ENCODE data around the gene TEX26.

TEX26 gene

DNA sequence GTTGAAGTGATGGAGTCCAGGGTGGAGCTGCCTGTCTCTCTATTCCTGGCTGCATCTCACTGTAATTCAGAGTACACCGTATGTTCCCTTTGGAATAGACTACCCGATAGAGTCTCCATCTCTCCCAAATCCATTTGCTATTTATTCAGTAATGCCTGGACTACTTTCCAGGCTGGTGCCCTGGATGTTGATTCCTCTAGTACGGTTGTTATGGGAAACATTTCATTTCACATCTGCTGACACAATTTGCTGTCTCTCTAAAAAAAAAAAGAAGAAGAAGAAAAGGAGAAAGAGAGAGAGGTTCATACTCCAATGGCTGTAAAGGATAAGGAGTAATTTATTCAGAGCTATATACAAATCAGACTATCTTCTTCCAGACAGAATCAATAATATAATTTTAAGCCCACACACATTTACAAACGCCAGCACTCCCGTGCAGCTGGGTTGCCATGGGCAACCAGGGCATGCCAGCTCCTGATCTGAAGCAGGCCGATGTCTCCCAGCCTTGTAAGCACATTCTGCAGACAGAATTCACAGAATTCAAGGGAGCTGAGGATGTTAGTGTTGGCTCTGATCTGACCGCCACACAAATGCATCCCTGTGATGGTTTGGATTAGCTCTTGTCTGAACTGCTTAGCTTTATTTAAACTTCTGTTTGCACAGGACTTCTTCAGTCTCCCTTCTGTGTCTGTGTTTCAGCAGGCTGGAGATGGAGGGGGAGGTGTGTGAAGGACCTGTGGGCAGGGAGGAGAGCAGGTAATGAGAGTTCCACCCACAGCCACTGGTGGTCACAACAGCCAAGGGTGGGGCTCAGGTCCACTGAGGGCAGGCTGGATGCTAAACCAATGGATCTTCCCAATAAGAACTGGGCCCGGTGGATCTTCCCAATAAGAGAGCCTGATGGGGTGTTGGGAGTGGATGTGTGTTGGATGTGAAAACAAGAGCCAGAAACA lies 66.0 kb downstream of the TEX26 start:
- Histone ChIP-seq H3K36me3 (ENCODE audit: low read depth) (no peaks in the 10 kb centered on the region), H3K27me3 (ENCODE audit: insufficient read depth, poor library complexity, severe bottlenecking) (no peaks in the 10 kb centered on the region), H3K27ac (ENCODE audit: poor library complexity, severe bottlenecking) (no peak overlapping the region), H3K4me3 (ENCODE audit: severe bottlenecking) (no peak overlapping the region), H3K9me3 (ENCODE audit: severe bottlenecking) (no peaks in the 10 kb centered on the region), H3K4me1 (ENCODE audit: insufficient read depth, poor library complexity, severe bottlenecking) (no peaks in the 10 kb centered on the region)
- no peak for DNase-seq (ENCODE audit: low spot score)
- ATAC-seq (ENCODE audit: low read depth) = no peak
- TF ChIP-seq, protein P1, sequence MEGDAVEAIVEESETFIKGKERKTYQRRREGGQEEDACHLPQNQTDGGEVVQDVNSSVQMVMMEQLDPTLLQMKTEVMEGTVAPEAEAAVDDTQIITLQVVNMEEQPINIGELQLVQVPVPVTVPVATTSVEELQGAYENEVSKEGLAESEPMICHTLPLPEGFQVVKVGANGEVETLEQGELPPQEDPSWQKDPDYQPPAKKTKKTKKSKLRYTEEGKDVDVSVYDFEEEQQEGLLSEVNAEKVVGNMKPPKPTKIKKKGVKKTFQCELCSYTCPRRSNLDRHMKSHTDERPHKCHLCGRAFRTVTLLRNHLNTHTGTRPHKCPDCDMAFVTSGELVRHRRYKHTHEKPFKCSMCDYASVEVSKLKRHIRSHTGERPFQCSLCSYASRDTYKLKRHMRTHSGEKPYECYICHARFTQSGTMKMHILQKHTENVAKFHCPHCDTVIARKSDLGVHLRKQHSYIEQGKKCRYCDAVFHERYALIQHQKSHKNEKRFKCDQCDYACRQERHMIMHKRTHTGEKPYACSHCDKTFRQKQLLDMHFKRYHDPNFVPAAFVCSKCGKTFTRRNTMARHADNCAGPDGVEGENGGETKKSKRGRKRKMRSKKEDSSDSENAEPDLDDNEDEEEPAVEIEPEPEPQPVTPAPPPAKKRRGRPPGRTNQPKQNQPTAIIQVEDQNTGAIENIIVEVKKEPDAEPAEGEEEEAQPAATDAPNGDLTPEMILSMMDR (IDR thresholded peaks at IDR 0.05; ENCODE audit: poor library complexity, severe bottlenecking) = no peak

DNA sequence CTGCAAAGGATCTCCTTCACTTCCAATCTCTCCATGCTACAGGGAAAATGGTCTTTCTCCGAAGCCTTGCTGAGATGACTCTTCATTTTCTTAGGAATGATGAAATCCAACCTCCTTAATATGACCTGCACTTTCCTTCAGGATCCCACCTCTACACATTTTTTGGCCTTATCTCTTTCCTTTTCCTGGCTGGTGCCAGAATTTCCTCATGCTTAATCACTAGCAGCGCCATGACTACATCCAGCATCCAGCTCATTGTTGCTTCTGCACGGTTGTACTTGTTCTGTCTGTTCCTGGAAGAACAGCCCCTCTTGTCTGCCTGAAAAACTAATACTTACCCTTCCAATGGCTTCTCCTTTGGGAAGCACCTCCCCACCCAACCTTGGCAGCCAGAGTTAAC lies 68.4 kb downstream of the TEX26 start:
- Histone ChIP-seq H3K36me3 (ENCODE audit: low read depth) (no peaks in the 10 kb centered on the region), H3K27me3 (ENCODE audit: insufficient read depth, poor library complexity, severe bottlenecking) (no peaks in the 10 kb centered on the region), H3K4me3 (ENCODE audit: severe bottlenecking) (no peak overlapping the region), H3K4me1 (ENCODE audit: insufficient read depth, poor library complexity, severe bottlenecking) (no peaks in the 10 kb centered on the region), H3K27ac (ENCODE audit: poor library complexity, severe bottlenecking) (no peak overlapping the region), H3K9me3 (ENCODE audit: severe bottlenecking) (no peaks in the 10 kb centered on the region)
- TF ChIP-seq, protein P1 (IDR thresholded peaks at IDR 0.05; ENCODE audit: poor library complexity, severe bottlenecking) = no peak
- ATAC-seq (ENCODE audit: low read depth) (no peak), DNase-seq (ENCODE audit: low spot score) (no peak)

DNA sequence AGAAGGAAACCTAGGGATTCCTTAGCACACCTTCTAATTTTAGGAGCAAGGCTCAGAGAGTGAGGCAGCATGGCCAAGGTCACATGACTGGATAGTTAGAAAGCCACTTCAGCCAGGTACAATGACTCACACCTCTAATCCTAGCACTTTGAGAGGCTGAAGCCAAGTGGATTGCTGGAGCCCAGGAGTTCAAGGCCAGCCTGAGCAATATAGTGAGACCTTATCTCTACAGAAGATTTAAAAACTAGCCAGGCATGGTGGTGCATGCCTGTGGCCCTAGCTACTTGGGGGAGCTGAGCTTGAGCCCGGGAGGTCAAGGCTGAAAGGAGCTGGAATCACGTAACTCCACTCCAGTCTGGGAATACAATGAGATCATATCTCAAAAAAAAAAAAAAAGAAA lies 69.2 kb downstream of the TEX26 start:
- Histone ChIP-seq H3K27me3 (ENCODE audit: insufficient read depth, poor library complexity, severe bottlenecking) (no peaks in the 10 kb centered on the region), H3K4me1 (ENCODE audit: insufficient read depth, poor library complexity, severe bottlenecking) (no peaks in the 10 kb centered on the region), H3K27ac (ENCODE audit: poor library complexity, severe bottlenecking) (no peak overlapping the region), H3K4me3 (ENCODE audit: severe bottlenecking) (no peak overlapping the region), H3K36me3 (ENCODE audit: low read depth) (no peaks in the 10 kb centered on the region), H3K9me3 (ENCODE audit: severe bottlenecking) (no peaks in the 10 kb centered on the region)
- TF ChIP-seq, protein P1 (IDR thresholded peaks at IDR 0.05; ENCODE audit: poor library complexity, severe bottlenecking) = no peak
- ATAC-seq (ENCODE audit: low read depth) (no peak), DNase-seq (ENCODE audit: low spot score) (no peak)

DNA sequence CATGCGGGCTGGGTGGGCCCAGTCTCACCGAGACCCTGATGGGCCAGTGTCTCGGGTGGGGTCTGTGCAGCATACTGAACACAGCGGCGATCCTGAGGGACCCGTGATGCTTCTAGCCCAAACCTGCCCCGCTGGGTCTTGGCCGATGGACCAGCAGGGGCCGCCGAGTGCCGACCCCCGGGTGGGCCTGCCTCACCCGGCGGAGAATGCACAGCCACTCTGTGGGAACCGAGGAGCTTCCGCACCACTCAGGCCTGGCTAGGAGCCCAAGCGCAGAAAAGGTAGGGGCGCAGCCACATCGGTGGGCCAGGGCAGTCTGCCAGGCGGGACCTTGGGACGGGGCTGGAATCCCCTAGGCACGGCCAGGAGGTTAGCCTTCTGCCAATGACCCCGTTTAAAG lies 72.6 kb downstream of the TEX26 start:
- TF ChIP-seq, protein P1 (IDR thresholded peaks at IDR 0.05; ENCODE audit: poor library complexity, severe bottlenecking) = no peak
- Histone ChIP-seq H3K4me1 (ENCODE audit: insufficient read depth, poor library complexity, severe bottlenecking) (no peaks in the 10 kb centered on the region), H3K4me3 (ENCODE audit: severe bottlenecking) (no peak overlapping the region), H3K9me3 (ENCODE audit: severe bottlenecking) (no peaks in the 10 kb centered on the region), H3K27me3 (ENCODE audit: insufficient read depth, poor library complexity, severe bottlenecking) (no peaks in the 10 kb centered on the region), H3K36me3 (ENCODE audit: low read depth) (no peaks in the 10 kb centered on the region), H3K27ac (ENCODE audit: poor library complexity, severe bottlenecking) (no peak overlapping the region)
- ATAC-seq (ENCODE audit: low read depth) = no peak
- no peak for DNase-seq (ENCODE audit: low spot score)

DNA sequence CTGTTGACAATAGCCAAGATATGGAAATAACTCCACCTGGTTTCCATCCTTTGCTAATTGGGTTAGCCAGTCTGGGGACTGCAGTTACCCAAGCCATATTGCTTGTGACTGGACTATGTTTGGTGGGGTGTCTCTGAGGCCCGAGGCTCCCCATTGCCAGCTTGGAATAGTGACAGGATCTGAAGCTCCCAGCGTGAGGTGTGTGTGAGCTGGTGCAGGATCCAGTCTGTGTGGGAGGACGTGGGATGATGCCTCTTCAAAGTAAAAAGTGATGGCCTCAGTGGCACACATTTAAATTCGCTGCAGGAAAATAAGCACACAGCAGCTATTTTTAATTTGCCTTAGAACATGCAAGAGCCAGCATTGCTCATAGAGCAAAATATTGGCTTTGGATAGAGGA lies 75.0 kb downstream of the TEX26 start:
- H3K27me3 ChIP-seq (ENCODE audit: insufficient read depth, poor library complexity, severe bottlenecking) = no peaks in the 10 kb centered on the region
- DNase-seq (ENCODE audit: low spot score) (no peak), ATAC-seq (ENCODE audit: low read depth) (no peak)
- TF ChIP-seq, protein P1 (IDR thresholded peaks at IDR 0.05; ENCODE audit: poor library complexity, severe bottlenecking) = no peak
- H3K36me3 ChIP-seq (ENCODE audit: low read depth) = no peaks in the 10 kb centered on the region
- no peaks in the 10 kb centered on the region for H3K4me1 ChIP-seq (ENCODE audit: insufficient read depth, poor library complexity, severe bottlenecking)
- no peaks in the 10 kb centered on the region for H3K9me3 ChIP-seq (ENCODE audit: severe bottlenecking)
- no peak overlapping the region for H3K4me3 ChIP-seq (ENCODE audit: severe bottlenecking)
- H3K27ac ChIP-seq (ENCODE audit: poor library complexity, severe bottlenecking) = no peak overlapping the region

Data from RWPE2 (cell line).